Right renal cortex interstitium (tissue), 3 donors: ENCODE measurements around the gene SLC46A2. TPM values are rescaled to one million over a fixed set of nuclear protein-coding genes. Genes with fewer than 3 reads are reported as not detected.

ENCODE experiments used
- DNase-seq, 3 donors: peaks; one replicate each; pipeline ENCODE4 v3.0.0-alpha.2; 2013; ENCODE audit warnings: low read depth in 3 of 3, low spot score in 2 of 3
- polyA plus RNA-seq, 3 donors: library from polyadenylated mRNA; unstranded; fragments of 120-200 nt; gene quantifications; one replicate each; pipeline ENCODE4 v1.2.1, GENCODE V29; 2013; ENCODE audit not compliant: insufficient read length in 3 of 3

Gene SLC46A2
- polyA plus RNA-seq = under 1 TPM; 0.08 to 0.30 (median 0.12) TPM

- DNase-seq = no peak
These were observed at the start of gene SLC46A2 for GRCh38 chr9:112890106-112891081. Gene SLC46A2 (minus strand): TSS chr9:112890876. CDS start chr9:112890681, 195 bp downstream.

- DNase-seq = no peak
These were observed 48.7 kb upstream of the SLC46A2 start for GRCh38 chr9:112939418-112939817.

GRCh38 chr9:112933696-112934095 is 43.0 kb upstream of the SLC46A2 start:
- DNase-seq = no peak

- no peak for DNase-seq
These were observed 34.5 kb upstream of the SLC46A2 start for GRCh38 chr9:112925058-112925641.

- DNase-seq = no peak
These were observed 30.9 kb upstream of the SLC46A2 start for GRCh38 chr9:112921549-112921948.

GRCh38 chr9:112917987-112918362 is 27.3 kb upstream of the SLC46A2 start:
- no peak for DNase-seq

- DNase-seq = no peak
These were observed 26.6 kb upstream of the SLC46A2 start for GRCh38 chr9:112917047-112917986.

GRCh38 chr9:112914524-112914923 is 23.8 kb upstream of the SLC46A2 start:
- DNase-seq = no peak

GRCh38 chr9:112913326-112913725 is 22.6 kb upstream of the SLC46A2 start:
- no peak for DNase-seq

- DNase-seq = no peak
These were observed 22.0 kb upstream of the SLC46A2 start for GRCh38 chr9:112912636-112913035.

- DNase-seq = no peak
These were observed 21.1 kb upstream of the SLC46A2 start for GRCh38 chr9:112911736-112912135.

GRCh38 chr9:112905084-112905483 is 14.4 kb upstream of the SLC46A2 start:
- no peak for DNase-seq

- DNase-seq = no peak
These were observed 10.2 kb upstream of the SLC46A2 start for GRCh38 chr9:112900901-112901300.

- DNase-seq = no peak
These were observed 9.8 kb upstream of the SLC46A2 start for GRCh38 chr9:112900488-112900887.

GRCh38 chr9:112898872-112899311 is 8.2 kb upstream of the SLC46A2 start:
- DNase-seq = no peak

GRCh38 chr9:112896131-112896530 is 5.5 kb upstream of the SLC46A2 start:
- no peak for DNase-seq

GRCh38 chr9:112894699-112895098 is 4.0 kb upstream of the SLC46A2 start:
- DNase-seq = no peak

- no peak for DNase-seq
These were observed 3.4 kb upstream of the SLC46A2 start for GRCh38 chr9:112894041-112894440.

GRCh38 chr9:112892981-112893380 is 2.3 kb upstream of the SLC46A2 start:
- no peak for DNase-seq

- no peak for DNase-seq
These were observed 845 bp upstream of the SLC46A2 start for GRCh38 chr9:112891521-112891920.

- DNase-seq = no peak
These were observed 3.3 kb downstream of the SLC46A2 start for GRCh38 chr9:112887381-112887780.
